Fibroblast of lung (primary cell): ENCODE results near the gene TGM5.

ENCODE experiments used
- CTCF ChIP-seq, 2 donors: IDR thresholded peaks in 1 of 2; conservative IDR thresholded peaks in 1 of 2; 1 replicate in 1 of 2; 2 replicates in 1 of 2; pipeline ENCODE4 v1.5.1; 2011 to 2012; ENCODE audit warnings: low read length in 2 of 2, control low read depth in 1 of 2, inconsistent platforms in 1 of 2, low read depth in 1 of 2, mild to moderate bottlenecking in 1 of 2
- EZH2 ChIP-seq: IDR thresholded peaks from 2 replicates; pipeline ENCODE4 v1.5.1; 2012; ENCODE audit warnings: low read length, control low read depth, mild to moderate bottlenecking; ENCODE audit errors: missing control alignments

- no peak for TF ChIP-seq CTCF (conservative IDR thresholded peaks at IDR 0.05 in 1 of 2, IDR thresholded peaks at IDR 0.05 in 1 of 2; ENCODE audit: low read depth in 1 of 2, low read length in 2 of 2)
- no peak for TF ChIP-seq EZH2
Observed at GRCh38 chr15:43226436-43227305, 40.1 kb downstream of the TGM5 start.
